ENCODE measurements around the gene PTPRN2. TPM values are rescaled to one million over a fixed set of nuclear protein-coding genes. Genes with fewer than 3 reads are reported as not detected.
"Not testable (repeated sequence)": the region's sequence is repeated elsewhere in the genome, so short reads cannot be mapped to it uniquely, and the experiment has no call there.

Gene PTPRN2
- total RNA-seq, 1 experiment from 2014 or later, result 1.2 TPM

DNA sequence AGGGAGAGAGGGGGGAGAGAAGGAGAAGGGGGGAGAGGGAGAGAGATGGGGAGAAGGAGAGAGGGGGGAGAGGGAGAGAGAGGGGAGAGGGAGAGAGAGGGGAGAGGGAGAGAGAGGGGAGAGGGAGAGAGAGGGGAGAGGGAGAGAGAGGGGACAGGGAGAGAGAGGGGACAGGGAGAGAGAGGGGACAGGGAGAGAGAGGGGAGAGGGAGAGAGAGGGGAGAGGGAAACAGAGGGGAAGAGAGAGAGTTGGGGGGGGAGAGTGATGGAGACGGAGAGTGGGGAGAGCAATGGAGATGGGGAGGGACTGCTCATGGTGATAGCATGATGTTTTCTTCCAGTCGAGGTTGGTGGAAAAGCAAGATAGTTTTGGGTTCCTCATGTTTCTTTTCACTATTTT lies 1078.4 kb downstream of the PTPRN2 start:
- no peak overlapping the region for H3K4me3 ChIP-seq
- no peaks in the 10 kb centered on the region for H3K36me3 ChIP-seq
- no peaks in the 10 kb centered on the region for H3K27me3 ChIP-seq (replicated peaks)
- H3K4me1 ChIP-seq (replicated peaks), result no peaks in the 10 kb centered on the region
- 0 out of 2 replicates have a peak, but pooled peaks cover 3% of the 10 kb centered on the region for H3K9me3 ChIP-seq (replicated peaks)
- H3K27ac ChIP-seq, result no peak overlapping the region
- DNase-seq (ENCODE audit: low read depth in 1 of 2, low spot score in 2 of 2), result peak in 1 of 2 experiments; percentile 1

DNA sequence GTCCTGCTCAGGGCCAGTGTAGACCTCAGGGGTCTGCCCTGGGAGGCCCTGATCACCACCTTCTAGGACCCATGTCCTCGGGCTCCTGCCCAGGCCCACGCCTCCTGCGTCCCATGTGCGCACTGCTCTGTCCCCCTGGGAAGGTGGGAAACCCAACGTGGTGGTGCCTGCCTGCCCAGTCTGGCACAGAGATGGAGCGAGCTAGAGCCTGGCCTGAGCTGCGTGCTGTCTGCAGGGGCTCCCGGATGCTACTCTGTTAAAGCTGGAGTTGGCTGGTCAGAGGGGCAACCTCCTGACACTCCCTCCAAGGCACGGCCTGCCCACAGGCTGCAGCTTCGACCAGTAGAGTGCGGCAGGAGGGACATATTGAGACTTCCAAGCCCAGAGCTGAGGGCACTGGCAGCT lies 1079.1 kb downstream of the PTPRN2 start:
- no peak overlapping the region for H3K4me3 ChIP-seq
- DNase-seq (ENCODE audit: low read depth in 1 of 2, low spot score in 2 of 2), result peak in 1 of 2 experiments; percentile 36
- 0 out of 2 replicates have a peak, but pooled peaks cover 3% of the 10 kb centered on the region for H3K9me3 ChIP-seq (replicated peaks)
- H3K36me3 ChIP-seq, result no peaks in the 10 kb centered on the region
- no peaks in the 10 kb centered on the region for H3K4me1 ChIP-seq (replicated peaks)
- H3K27me3 ChIP-seq (replicated peaks), result no peaks in the 10 kb centered on the region
- no peak overlapping the region for H3K27ac ChIP-seq

GRCh38 chr7:157507987-157508386 lies 1079.6 kb downstream of the PTPRN2 start:
- DNase-seq (ENCODE audit: low read depth in 1 of 2, low spot score in 2 of 2), result peak in 1 of 2 experiments; percentile 25
- Histone ChIP-seq H3K9me3 (replicated peaks) (0 out of 2 replicates have a peak, but pooled peaks cover 3% of the 10 kb centered on the region), H3K27me3 (replicated peaks) (no peaks in the 10 kb centered on the region), H3K4me3 (no peak overlapping the region), H3K36me3 (no peaks in the 10 kb centered on the region), H3K4me1 (replicated peaks) (no peaks in the 10 kb centered on the region), H3K27ac (no peak overlapping the region)

DNA sequence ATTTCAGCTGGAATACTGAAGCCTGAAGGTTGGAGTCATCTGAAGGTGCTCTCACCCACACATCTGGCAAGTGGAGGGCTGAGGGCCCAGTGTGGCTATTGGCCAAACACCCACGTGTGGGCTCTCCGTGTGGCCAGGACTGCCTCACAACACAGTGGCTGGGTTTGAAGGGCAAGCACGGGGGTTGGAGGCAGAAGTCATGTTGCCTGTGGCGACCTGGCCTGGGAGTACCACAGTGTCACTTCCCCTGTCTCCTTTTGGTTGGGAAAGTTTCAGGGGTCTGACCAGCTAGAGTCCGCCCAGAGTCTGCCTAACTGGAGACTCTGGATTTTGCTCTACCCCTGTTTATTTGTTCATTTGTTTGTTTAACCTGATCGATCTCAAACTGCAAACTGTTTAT lies 1081.4 kb downstream of the PTPRN2 start:
- H3K27ac ChIP-seq, result no peak overlapping the region
- H3K27me3 ChIP-seq (replicated peaks), result no peaks in the 10 kb centered on the region
- peak in 1 of 2 experiments; percentile 39 for DNase-seq (ENCODE audit: low read depth in 1 of 2, low spot score in 2 of 2)
- H3K9me3 ChIP-seq (replicated peaks), result 0 out of 2 replicates have a peak, but pooled peaks cover 3% of the 10 kb centered on the region
- H3K4me1 ChIP-seq (replicated peaks), result no peaks in the 10 kb centered on the region
- no peaks in the 10 kb centered on the region for H3K36me3 ChIP-seq
- no peak overlapping the region for H3K4me3 ChIP-seq

DNA sequence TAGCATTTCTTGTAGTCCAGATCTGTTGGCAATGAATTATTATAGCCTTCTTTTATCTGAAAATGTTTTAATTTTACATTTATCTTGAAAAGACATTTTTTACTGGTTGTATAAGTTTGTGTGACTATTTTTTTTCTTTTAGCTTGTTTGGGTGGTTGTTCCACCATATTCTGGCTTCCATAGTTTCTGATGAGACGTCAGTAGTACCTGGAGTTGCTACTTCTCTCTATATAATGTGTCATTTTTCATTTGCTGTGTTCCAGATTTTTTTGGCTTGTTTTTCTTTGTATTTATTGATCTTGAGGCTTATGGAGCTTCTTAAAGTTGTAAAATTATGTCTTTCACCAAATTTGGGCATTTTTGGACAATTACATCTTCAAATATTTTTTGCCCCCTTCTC lies 1082.0 kb downstream of the PTPRN2 start:
- no peak overlapping the region for H3K4me3 ChIP-seq

GRCh38 chr7:157503229-157503628 lies 1084.4 kb downstream of the PTPRN2 start:
- H3K36me3 ChIP-seq, result no peaks in the 10 kb centered on the region
- peak in 1 of 2 experiments; percentile 19 for DNase-seq (ENCODE audit: low read depth in 1 of 2, low spot score in 2 of 2)

More for the DNA sequence above, 1082.0 kb downstream of the PTPRN2 start:
- Histone ChIP-seq H3K27me3 (replicated peaks) (no peaks in the 10 kb centered on the region), H3K27ac (no peak overlapping the region), H3K9me3 (replicated peaks) (0 out of 2 replicates have a peak, but pooled peaks cover 3% of the 10 kb centered on the region), H3K36me3 (no peaks in the 10 kb centered on the region), H3K4me1 (replicated peaks) (no peaks in the 10 kb centered on the region)
- no peak for DNase-seq (ENCODE audit: low read depth in 1 of 2, low spot score in 2 of 2)

DNA sequence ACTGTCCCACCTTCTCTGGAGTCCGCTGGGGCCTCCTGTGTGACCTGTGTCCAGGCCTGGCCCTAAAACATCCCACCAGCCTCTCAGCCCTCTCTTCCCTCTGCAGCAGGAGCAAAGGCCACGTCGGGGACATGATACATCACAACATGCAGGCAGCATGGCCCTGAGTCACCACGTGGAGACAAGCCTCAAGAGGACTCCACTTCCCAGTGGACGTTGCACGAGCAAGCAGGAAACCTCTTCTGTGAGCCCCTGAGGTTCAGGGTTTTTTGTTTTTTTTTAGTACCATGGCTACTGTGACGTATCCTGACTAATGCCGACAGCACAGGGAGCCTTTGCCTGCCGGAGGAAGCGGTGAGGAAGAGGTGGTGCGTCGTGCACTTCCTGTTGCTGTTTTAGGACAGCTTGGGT lies 1084.9 kb downstream of the PTPRN2 start:
- Histone ChIP-seq H3K9me3 (replicated peaks) (0 out of 2 replicates have a peak, but pooled peaks cover 3% of the 10 kb centered on the region), H3K27me3 (replicated peaks) (no peaks in the 10 kb centered on the region), H3K4me1 (replicated peaks) (no peaks in the 10 kb centered on the region), H3K27ac (no peak overlapping the region), H3K4me3 (no peak overlapping the region), H3K36me3 (no peaks in the 10 kb centered on the region)
- DNase-seq (ENCODE audit: low read depth in 1 of 2, low spot score in 2 of 2), result peak in 1 of 2 experiments; percentile 37

More at GRCh38 chr7:157503229-157503628, 1084.4 kb downstream of the PTPRN2 start:
- Histone ChIP-seq H3K27me3 (replicated peaks) (no peaks in the 10 kb centered on the region), H3K4me1 (replicated peaks) (no peaks in the 10 kb centered on the region), H3K9me3 (replicated peaks) (0 out of 2 replicates have a peak, but pooled peaks cover 3% of the 10 kb centered on the region), H3K4me3 (no peak overlapping the region), H3K27ac (no peak overlapping the region)

DNA sequence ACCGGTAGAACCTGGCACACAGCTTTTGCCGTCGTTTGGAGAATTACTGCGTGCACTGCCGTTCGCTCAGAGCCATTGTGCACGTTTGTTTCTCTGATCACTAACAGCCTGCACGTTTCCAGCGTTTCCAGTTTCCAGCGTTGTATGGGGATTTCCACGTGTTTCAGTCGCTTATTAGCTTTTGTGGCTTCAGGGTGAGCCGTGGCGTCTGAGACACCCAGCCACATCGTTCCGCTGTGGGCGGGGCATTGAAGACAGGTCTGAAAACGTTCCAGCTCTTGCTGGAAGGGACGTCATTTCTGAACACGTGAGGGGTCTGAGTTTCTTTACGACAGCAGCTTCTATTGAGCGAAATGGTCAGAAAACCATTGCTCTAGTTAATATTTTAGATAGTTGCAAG lies 1086.0 kb downstream of the PTPRN2 start:
- H3K27ac ChIP-seq, result no peak overlapping the region
- peak in 1 of 2 experiments; percentile 25 for DNase-seq (ENCODE audit: low read depth in 1 of 2, low spot score in 2 of 2)

DNA sequence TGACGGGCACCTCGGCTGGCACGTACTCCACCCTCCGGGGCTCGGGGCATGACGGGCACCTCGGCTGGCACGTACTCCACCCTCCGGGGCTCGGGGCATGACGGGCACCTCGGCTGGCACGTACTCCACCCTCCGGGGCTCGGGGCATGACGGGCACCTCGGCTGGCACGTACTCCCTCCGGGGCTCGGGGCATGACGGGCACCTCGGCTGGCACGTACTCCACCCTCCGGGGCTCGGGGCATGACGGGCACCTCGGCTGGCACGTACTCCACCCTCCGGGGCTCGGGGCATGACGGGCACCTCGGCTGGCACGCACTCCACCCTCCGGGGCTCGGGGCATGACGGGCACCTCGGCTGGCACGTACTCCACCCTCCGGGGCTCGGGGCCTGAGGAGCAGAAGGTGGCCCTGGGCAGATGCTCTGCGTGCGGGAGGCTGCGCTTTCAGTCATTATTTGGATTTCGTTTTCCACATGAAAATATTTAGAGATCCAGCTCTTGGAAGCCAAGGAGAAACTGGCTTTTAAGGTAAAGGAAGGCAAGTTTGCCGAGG lies 1086.6 kb downstream of the PTPRN2 start:
- not testable (repeated sequence) for H3K27ac ChIP-seq; H3K4me3 ChIP-seq; H3K9me3 ChIP-seq (replicated peaks); H3K4me1 ChIP-seq (replicated peaks); H3K27me3 ChIP-seq (replicated peaks); H3K36me3 ChIP-seq
- DNase-seq (ENCODE audit: low read depth in 1 of 2, low spot score in 2 of 2), result peak in 1 of 2 experiments; percentile 8

More for the DNA sequence above, 1086.0 kb downstream of the PTPRN2 start:
- Histone ChIP-seq H3K27me3 (replicated peaks) (no peaks in the 10 kb centered on the region), H3K9me3 (replicated peaks) (no peaks in the 10 kb centered on the region), H3K36me3 (no peaks in the 10 kb centered on the region), H3K4me1 (replicated peaks) (no peaks in the 10 kb centered on the region), H3K4me3 (no peak overlapping the region)

- DNase-seq (ENCODE audit: low read depth in 1 of 2, low spot score in 2 of 2), result peak in 1 of 2 experiments; percentile 36
- Histone ChIP-seq H3K4me3 (no peak overlapping the region), H3K27ac (no peak overlapping the region), H3K4me1 (replicated peaks) (no peaks in the 10 kb centered on the region), H3K27me3 (replicated peaks) (no peaks in the 10 kb centered on the region), H3K9me3 (replicated peaks) (no peaks in the 10 kb centered on the region), H3K36me3 (no peaks in the 10 kb centered on the region)
Observed at GRCh38 chr7:157500171-157500960, 1087.3 kb downstream of the PTPRN2 start.

DNA sequence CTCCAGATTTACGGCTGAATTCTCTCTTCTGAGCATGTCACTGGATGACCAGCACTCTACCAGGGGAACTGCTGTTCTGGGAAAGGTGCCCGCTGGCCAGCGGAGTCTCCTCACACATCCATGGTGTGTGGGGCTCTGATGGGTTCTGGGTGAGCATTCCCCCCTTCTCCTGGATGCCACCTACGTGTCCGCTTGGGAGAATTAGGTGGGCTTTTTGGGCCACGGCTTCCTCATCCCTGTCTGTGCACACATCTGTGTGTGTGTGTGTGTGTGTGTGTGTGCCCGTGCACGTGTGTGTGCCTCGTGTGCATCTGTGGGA lies 1087.8 kb downstream of the PTPRN2 start:
- H3K27me3 ChIP-seq (replicated peaks), result no peaks in the 10 kb centered on the region
- no peak overlapping the region for H3K4me3 ChIP-seq
- no peaks in the 10 kb centered on the region for H3K9me3 ChIP-seq (replicated peaks)
- no peaks in the 10 kb centered on the region for H3K4me1 ChIP-seq (replicated peaks)
- H3K27ac ChIP-seq, result no peak overlapping the region
- peak in 1 of 2 experiments; percentile 32 for DNase-seq (ENCODE audit: low read depth in 1 of 2, low spot score in 2 of 2)
- no peaks in the 10 kb centered on the region for H3K36me3 ChIP-seq

DNA sequence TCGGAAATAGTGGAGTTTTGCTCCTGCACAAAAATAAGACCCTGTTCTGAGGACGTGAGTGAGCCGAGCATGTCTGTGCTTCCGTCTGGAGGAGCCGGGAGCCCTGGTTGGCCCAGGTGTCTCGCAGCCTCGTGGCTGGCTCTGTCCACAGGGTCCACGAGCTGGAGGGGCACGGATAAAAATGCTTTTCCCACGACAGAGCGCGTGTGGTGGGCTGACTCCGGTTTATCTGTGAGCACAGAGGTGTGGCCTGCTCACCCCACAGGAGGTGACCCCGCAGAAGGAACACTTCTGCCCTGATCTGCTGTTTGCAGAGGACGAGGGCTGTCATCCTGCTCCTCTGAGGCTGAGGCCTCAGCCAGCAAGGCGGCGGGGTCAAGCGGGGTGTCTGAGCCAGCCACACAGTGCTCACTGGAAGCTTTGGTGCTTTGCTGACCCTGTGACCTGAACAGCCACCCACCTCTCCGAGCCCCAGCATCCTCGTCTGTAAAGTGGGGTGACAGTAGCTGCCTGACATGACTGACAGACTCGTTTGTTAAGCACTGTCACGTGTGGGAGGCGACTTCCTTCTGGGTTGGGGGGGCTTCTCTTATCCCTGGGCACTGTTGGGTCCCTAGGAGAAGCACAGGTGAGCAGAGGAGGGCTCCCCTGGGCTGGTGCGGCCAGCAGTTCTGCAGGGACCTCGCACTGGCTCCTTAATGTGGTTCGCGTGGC lies 1088.3 kb downstream of the PTPRN2 start:
- DNase-seq (ENCODE audit: low read depth in 1 of 2, low spot score in 2 of 2), result peak in 1 of 2 experiments; percentile 39

DNA sequence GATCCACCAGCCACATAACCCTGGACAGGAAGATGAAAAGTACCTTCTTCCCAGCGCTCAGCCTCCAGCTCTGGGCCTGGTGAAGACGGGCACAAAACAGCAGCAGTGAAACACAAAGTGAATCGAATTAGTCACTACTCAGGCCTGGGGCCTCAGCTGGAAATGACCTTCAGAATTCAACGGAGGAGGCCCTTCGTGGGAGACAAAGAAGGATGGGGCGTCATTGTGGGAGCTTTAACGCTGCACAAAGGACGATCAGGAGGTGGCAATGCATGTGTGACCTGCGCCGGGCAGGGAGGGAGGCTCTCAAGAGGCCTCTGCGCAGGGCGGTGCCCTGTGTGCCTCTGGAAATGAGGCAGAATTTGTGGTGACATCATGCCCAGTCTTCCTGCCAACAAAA lies 1089.0 kb downstream of the PTPRN2 start:
- no peak overlapping the region for H3K27ac ChIP-seq
- peak in 1 of 2 experiments; percentile 24 for DNase-seq (ENCODE audit: low read depth in 1 of 2, low spot score in 2 of 2)
- no peaks in the 10 kb centered on the region for H3K9me3 ChIP-seq (replicated peaks)
- H3K36me3 ChIP-seq, result no peaks in the 10 kb centered on the region
- no peaks in the 10 kb centered on the region for H3K4me1 ChIP-seq (replicated peaks)
- H3K4me3 ChIP-seq, result no peak overlapping the region
- H3K27me3 ChIP-seq (replicated peaks), result no peaks in the 10 kb centered on the region

More for the DNA sequence above, 1088.3 kb downstream of the PTPRN2 start:
- H3K4me1 ChIP-seq (replicated peaks), result no peaks in the 10 kb centered on the region
- H3K9me3 ChIP-seq (replicated peaks), result no peaks in the 10 kb centered on the region
- H3K27me3 ChIP-seq (replicated peaks), result no peaks in the 10 kb centered on the region
- no peaks in the 10 kb centered on the region for H3K36me3 ChIP-seq
- H3K27ac ChIP-seq, result no peak overlapping the region
- no peak overlapping the region for H3K4me3 ChIP-seq
